ENCODE results near the gene MLF2. TPM values are rescaled to one million over a fixed set of nuclear protein-coding genes. Genes with fewer than 3 reads are reported as not detected.

MLF2 gene
- total RNA-seq, 1 experiment from 2014 or later, result 175 TPM

- no TSS peak for BruUV-seq (replicated peaks)
- no peak for TF ChIP-seq SIN3A (IDR thresholded peaks at IDR 0.05; ENCODE audit: borderline replicate concordance, insufficient read depth, low read depth, low read length)
- no peak for TF ChIP-seq CTCF (IDR thresholded peaks at IDR 0.05)
- TF ChIP-seq POLR2AphosphoS5 (IDR thresholded peaks at IDR 0.05; ENCODE audit: low read depth, low read length), result no peak
- no peak for TF ChIP-seq TCF7L2 (IDR thresholded peaks at IDR 0.05; ENCODE audit: low read depth, low read length)
- TF ChIP-seq REST (IDR thresholded peaks at IDR 0.05; ENCODE audit: insufficient read depth in 1 of 2, low read depth in 2 of 2, low read length in 1 of 2), result no peak
- Histone ChIP-seq H3K4me1 (ENCODE audit: control insufficient read depth, insufficient read depth, low read length) (no peaks in the 10 kb centered on the region; the same call in 1 of the 2 replicates), H3K4me3 (ENCODE audit: low read depth in 2 of 2, low read length in 2 of 2) (no peak overlapping the region), H3K36me3 (ENCODE audit: control insufficient read depth, insufficient read depth, low read length) (no peaks in the 10 kb centered on the region), H3K9me3 (ENCODE audit: control insufficient read depth, insufficient read depth, low read depth, low read length) (no peaks in the 10 kb centered on the region), H3K27ac (ENCODE audit: low read length) (no peak overlapping the region), H3K27me3 (ENCODE audit: control insufficient read depth, insufficient read depth, low read length) (no peaks in the 10 kb centered on the region)
- intact Hi-C loops (cut with micrococcal nuclease; ENCODE audit: unreplicated experiment) (no loop called here), in situ Hi-C loops (cut with HindIII; ENCODE audit: low pct_unique_long_range_greater_than_20kb, low sequenced_read_pairs) (no loop called here)
- DNase-seq (ENCODE audit: low read depth, low spot score) (no peak), ATAC-seq (no peak)
- POLR2A ChIA-PET, result no interaction called here
- CTCF ChIA-PET, result no interaction called here
Observed at GRCh38 chr12:6784296-6784695, 31.4 kb upstream of the MLF2 start.

- in situ Hi-C loops (cut with HindIII; ENCODE audit: low pct_unique_long_range_greater_than_20kb, low sequenced_read_pairs) (no loop called here), intact Hi-C loops (cut with micrococcal nuclease; ENCODE audit: unreplicated experiment) (no loop called here)
- CTCF ChIA-PET, result no interaction called here
- Histone ChIP-seq H3K4me3 (ENCODE audit: low read depth in 2 of 2, low read length in 2 of 2) (no peak overlapping the region), H3K27ac (ENCODE audit: low read length) (no peak overlapping the region), H3K27me3 (ENCODE audit: control insufficient read depth, insufficient read depth, low read length) (no peaks in the 10 kb centered on the region), H3K4me1 (ENCODE audit: control insufficient read depth, insufficient read depth, low read length) (no peaks in the 10 kb centered on the region; the same call in 1 of the 2 replicates), H3K36me3 (ENCODE audit: control insufficient read depth, insufficient read depth, low read length) (no peaks in the 10 kb centered on the region), H3K9me3 (ENCODE audit: control insufficient read depth, insufficient read depth, low read depth, low read length) (no peaks in the 10 kb centered on the region)
- POLR2A ChIA-PET, result interaction anchor here (0.5 kb wide), 1 partner anchor 12 kb away, joined by 15 read pairs; the partner anchor contains the start of gene LAG3
- DNase-seq (ENCODE audit: low read depth, low spot score), result no peak
- ATAC-seq, result no peak
- no TSS peak for BruUV-seq (replicated peaks)
- TF ChIP-seq TCF7L2 (IDR thresholded peaks at IDR 0.05; ENCODE audit: low read depth, low read length), result no peak
- no peak for TF ChIP-seq SIN3A (IDR thresholded peaks at IDR 0.05; ENCODE audit: borderline replicate concordance, insufficient read depth, low read depth, low read length)
- TF ChIP-seq REST (IDR thresholded peaks at IDR 0.05; ENCODE audit: insufficient read depth in 1 of 2, low read depth in 2 of 2, low read length in 1 of 2), result no peak
- TF ChIP-seq CTCF (IDR thresholded peaks at IDR 0.05), result no peak
- no peak for TF ChIP-seq POLR2AphosphoS5 (IDR thresholded peaks at IDR 0.05; ENCODE audit: low read depth, low read length)
Observed at GRCh38 chr12:6783828-6784227, 30.9 kb upstream of the MLF2 start.
